Psoas muscle (tissue), 8 donors: ENCODE results near the gene GTF2I. TPM values are rescaled to one million over a fixed set of nuclear protein-coding genes. Genes with fewer than 3 reads are reported as not detected.
"Not testable (repeated sequence)": the region's sequence is repeated elsewhere in the genome, so short reads cannot be mapped to it uniquely, and the experiment has no call there.

Experiments
- ATAC-seq, 4 donors: fragments of 200-7000 bp; cut with Tn5 transposase; one replicate each; pipeline ENCODE4 v1.9.1; 2020; ENCODE audit warnings: moderate library complexity in 3 of 4, mild to moderate bottlenecking in 2 of 4
- DNase-seq, 2 donors: peaks; one replicate each; pipeline ENCODE4 v3.0.0-alpha.2; 2020
- H3K27ac ChIP-seq: fragments of 200-600 bp; one replicate; pipeline ENCODE4 v1.8.0; 2022
- H3K27me3 ChIP-seq, 3 donors: fragments of 200-600 bp in 1 of 3; one replicate each; pipeline versions ENCODE4 v1.6.1 to v1.8.0; 2013 to 2022; ENCODE audit warnings: low read length in 2 of 3, mild to moderate bottlenecking in 2 of 3, moderate library complexity in 1 of 3; ENCODE audit not compliant: insufficient read depth in 3 of 3
- H3K36me3 ChIP-seq, 2 donors: fragments of 200-600 bp in 1 of 2; one replicate each; pipeline versions ENCODE4 v1.6.1 to v1.8.0; 2013 to 2022; ENCODE audit warnings: low read depth in 1 of 2, mild to moderate bottlenecking in 1 of 2, moderate library complexity in 1 of 2; ENCODE audit not compliant: insufficient read depth in 1 of 2
- H3K4me1 ChIP-seq: fragments of 200-600 bp; one replicate; pipeline ENCODE4 v1.8.0; 2022
- H3K4me3 ChIP-seq: fragments of 200-600 bp; one replicate; pipeline ENCODE4 v1.8.0; 2022; ENCODE audit warnings: mild to moderate bottlenecking
- H3K9me3 ChIP-seq: fragments of 200-600 bp; one replicate; pipeline ENCODE4 v1.8.0; 2022
- whole genome bisulfite sequencing, 3 donors: extraction: QIAGEN DNeasy Blood & Tissue Kit; methylation state at CpG; one replicate each; pipeline versions ENCODE4 v1.1.6 to v1.1.7; 2013; 5-methylcytosine and 5-hydroxymethylcytosine counted together
- intact Hi-C, 2 donors: fragments of 100-400 bp; cut with DNase I; formaldehyde crosslinking; loops; one replicate each; pipeline versions ENCODE4 v1.11.0 to v1.14.2; 2022
- polyA plus RNA-seq, 3 donors: library from polyadenylated mRNA; stranded (reverse); fragments of 200-250 nt; gene quantifications; one replicate each; pipeline ENCODE4 v1.2.3, GENCODE V29; 2013
- total RNA-seq, 4 donors: library from RNA; stranded (reverse); fragmentation: NEBNext Ultra II Directional in 2 of 4; extraction: Animal tissue kit (Norgen Biotek cat#: 25700) in 2 of 4; gene quantifications; one replicate each; pipeline versions ENCODE4 v1.2.1 to v1.2.4, GENCODE V29; 2021 to 2023
- TF ChIP-seq, protein P1 (sequence below): fragments of 200-600 bp; IDR thresholded peaks from one replicate; pipeline ENCODE4 v1.8.0; 2022; ENCODE audit warnings: antibody characterized with exemption
- donor health status: healthy with polysubstance abuse.
- donor health status: DM: no; HTN: no; CAD: no; lungs with moderate emphysema.
- donor health status: Bipolar disorder and iron deficiency.
- donor health status: healthy.
- donor health status: DM: yes; HTN: yes; CAD: no.
- donor health status: DM: no; HTN: no; CAD: no.
- donor health status: DM: no; HTN: no; CAD: no.
- donor health status: DM: yes; HTN: yes; CAD: no.

Gene GTF2I
- total and polyA plus RNA-seq, 7 donors: 29.2 to 191 (median 96.4) TPM

DNA sequence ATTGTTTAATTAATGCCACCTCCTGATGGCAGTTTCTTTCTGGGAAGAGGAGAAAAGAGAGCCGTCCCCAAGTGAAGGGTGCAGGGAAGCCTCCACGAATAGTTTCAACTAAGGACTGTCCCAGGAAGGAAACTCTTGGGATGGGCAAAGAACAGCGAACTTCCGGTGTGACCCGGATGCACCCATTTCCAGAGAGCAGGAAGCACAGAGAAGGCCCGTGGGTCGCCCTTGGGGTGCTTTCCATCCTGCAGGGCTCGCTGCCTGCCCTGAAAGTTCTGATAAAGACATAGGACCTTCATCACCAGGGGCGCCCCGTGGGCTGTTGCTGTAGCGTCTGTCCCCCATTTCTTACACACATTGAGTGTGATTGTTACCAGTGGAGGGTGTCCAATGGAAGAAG, 27.0 kb downstream of the GTF2I start:
- peaks cover 0 to 10% of the 10 kb centered on the region in 2 donors for H3K36me3 ChIP-seq
- peak in 3 of 4 donors; percentile 11 to 29 (median 16) for ATAC-seq
- TF ChIP-seq, protein P1, sequence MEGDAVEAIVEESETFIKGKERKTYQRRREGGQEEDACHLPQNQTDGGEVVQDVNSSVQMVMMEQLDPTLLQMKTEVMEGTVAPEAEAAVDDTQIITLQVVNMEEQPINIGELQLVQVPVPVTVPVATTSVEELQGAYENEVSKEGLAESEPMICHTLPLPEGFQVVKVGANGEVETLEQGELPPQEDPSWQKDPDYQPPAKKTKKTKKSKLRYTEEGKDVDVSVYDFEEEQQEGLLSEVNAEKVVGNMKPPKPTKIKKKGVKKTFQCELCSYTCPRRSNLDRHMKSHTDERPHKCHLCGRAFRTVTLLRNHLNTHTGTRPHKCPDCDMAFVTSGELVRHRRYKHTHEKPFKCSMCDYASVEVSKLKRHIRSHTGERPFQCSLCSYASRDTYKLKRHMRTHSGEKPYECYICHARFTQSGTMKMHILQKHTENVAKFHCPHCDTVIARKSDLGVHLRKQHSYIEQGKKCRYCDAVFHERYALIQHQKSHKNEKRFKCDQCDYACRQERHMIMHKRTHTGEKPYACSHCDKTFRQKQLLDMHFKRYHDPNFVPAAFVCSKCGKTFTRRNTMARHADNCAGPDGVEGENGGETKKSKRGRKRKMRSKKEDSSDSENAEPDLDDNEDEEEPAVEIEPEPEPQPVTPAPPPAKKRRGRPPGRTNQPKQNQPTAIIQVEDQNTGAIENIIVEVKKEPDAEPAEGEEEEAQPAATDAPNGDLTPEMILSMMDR: no peak
- H3K4me3 ChIP-seq: no peak overlapping the region
- peaks cover 16% of the 10 kb centered on the region for H3K4me1 ChIP-seq
- H3K27me3 ChIP-seq: no peaks in the 10 kb centered on the region
- DNase-seq: no peak
- WGBS, 3 donors: 78 to 87% (median 78%) methylated on average over 11 of the region's 11 CpGs
- intact Hi-C loops: no loop called here
- H3K9me3 ChIP-seq: no peaks in the 10 kb centered on the region
- H3K27ac ChIP-seq: no peak overlapping the region

DNA sequence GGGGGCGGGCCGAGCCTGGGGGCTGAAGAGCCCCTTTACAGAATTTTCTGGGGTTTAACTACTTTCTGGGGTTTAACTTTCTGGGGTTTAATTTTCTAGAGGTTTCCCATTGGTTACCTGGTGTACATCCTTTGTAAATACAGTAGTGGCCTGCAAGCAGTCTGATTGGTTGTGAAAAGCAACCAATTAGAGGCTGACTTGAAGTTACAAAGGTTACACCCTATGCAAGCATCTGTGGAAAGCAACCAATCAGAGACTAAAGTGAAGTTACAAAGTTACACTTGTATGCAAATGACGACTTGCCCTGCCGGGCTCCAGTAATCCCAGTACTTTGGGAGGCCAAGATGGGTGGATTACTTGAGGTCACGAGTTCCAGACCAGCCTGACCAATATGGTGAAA, 27.4 kb downstream of the GTF2I start:
- TF ChIP-seq, protein P1: no peak
- Histone ChIP-seq H3K4me1 (peaks cover 14% of the 10 kb centered on the region), H3K4me3 (no peak overlapping the region), H3K27ac (no peak overlapping the region), H3K9me3 (no peaks in the 10 kb centered on the region), H3K27me3 (no peaks in the 10 kb centered on the region), H3K36me3 (peaks cover 0 to 13% of the 10 kb centered on the region in 2 donors)
- ATAC-seq: no peak
- intact Hi-C loops: no loop called here
- 89 to 92% (median 90%) methylated on average over 5 of the region's 5 CpGs for WGBS, 3 donors
- DNase-seq: no peak

DNA sequence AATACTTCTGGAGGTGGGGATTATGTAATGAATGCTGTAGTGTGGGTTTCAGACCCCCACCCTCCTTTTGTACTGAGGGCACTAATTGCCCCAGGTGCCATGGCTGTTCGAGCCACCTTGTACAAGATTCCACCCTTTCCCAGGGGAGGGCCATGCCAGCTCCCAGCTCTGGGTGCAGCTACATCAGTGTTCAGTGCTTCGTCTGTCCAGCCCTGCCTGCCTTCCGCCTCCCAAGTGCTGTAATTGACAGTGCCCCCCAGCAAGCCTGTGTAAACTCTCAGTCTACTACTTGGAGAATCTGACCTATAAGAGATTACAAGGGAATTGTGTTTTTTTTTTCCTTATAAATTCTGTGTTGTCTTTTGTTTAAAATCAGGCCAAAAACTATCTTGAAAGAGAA, 33.0 kb downstream of the GTF2I start:
- no peaks in the 10 kb centered on the region for H3K27me3 ChIP-seq
- H3K27ac ChIP-seq: no peak overlapping the region
- no peak overlapping the region for H3K4me3 ChIP-seq
- H3K9me3 ChIP-seq: no peaks in the 10 kb centered on the region
- 73 to 88% (median 76%) methylated on average over 3 of the region's 3 CpGs for WGBS, 3 donors
- peaks cover 8% of the 10 kb centered on the region for H3K4me1 ChIP-seq
- DNase-seq (no peak), ATAC-seq (no peak)
- H3K36me3 ChIP-seq: peaks cover 8 to 68% of the 10 kb centered on the region in 2 donors
- intact Hi-C loops: no loop called here
- TF ChIP-seq, protein P1: no peak

DNA sequence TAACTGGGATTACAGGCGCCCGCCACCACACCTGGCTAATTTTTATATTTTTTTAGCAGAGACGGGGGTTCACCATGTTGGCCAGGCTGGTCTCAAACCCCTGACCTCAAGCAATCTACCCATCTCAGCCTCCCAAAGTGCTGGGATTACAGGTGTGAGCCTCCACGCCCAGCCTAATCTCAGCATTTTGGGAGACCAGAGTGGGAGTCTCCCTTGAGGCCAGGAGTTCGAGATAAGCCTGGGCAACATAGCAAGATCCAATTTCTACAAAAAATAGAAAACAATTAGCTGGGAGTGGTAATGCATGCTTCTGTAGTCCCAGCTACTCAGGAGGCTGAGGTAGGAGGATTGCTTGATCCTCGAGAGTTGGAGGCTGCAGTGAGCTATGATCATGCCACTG, 46.9 kb downstream of the GTF2I start:
- DNase-seq, ATAC-seq, intact Hi-C loops, H3K27ac ChIP-seq, H3K9me3 ChIP-seq, H3K27me3 ChIP-seq, H3K4me3 ChIP-seq, H3K4me1 ChIP-seq: not testable (repeated sequence)
- WGBS, 3 donors: 97 to 98% (median 97%) methylated on average over 6 of the region's 6 CpGs
- H3K36me3 ChIP-seq: peaks cover 6 to 100% of the 10 kb centered on the region in 2 donors

DNA sequence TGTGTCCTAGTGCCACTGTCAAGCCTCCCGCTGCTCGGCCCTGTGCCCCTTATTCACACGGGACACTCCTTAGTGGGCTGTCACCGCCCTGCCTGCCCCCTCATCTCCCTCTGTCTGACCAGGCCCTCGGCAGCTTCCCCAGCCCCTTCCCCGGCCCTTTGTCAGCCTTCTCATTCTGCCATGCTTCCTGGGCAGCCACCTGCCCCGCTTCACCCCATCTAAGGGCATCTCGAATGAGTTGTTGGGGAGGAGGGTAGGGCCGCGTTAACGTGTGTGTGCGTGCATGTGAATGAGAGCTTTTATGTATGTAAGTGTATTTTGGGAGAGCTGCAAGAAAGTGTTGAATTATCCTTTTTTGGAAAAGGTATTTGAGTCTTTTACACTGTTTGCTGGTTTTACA, 49.7 kb downstream of the GTF2I start:
- H3K36me3 ChIP-seq: peaks cover 14 to 100% of the 10 kb centered on the region in 2 donors
- ATAC-seq (peak in 1 of 4 donors; percentile 37), DNase-seq (no peak)
- H3K4me3 ChIP-seq: no peak overlapping the region
- TF ChIP-seq, protein P1: no peak
- WGBS, 3 donors: 82 to 88% (median 83%) methylated on average over 12 of the region's 12 CpGs
- no peaks in the 10 kb centered on the region for H3K4me1 ChIP-seq
- no peaks in the 10 kb centered on the region for H3K9me3 ChIP-seq
- no peak overlapping the region for H3K27ac ChIP-seq
- H3K27me3 ChIP-seq: no peaks in the 10 kb centered on the region
- intact Hi-C loops: no loop called here
